Measurements from ENCODE around the gene FAM43A. TPM values are rescaled to one million over a fixed set of nuclear protein-coding genes. Genes with fewer than 3 reads are reported as not detected.

The FAM43A gene
- total RNA-seq, 1 donor from 2014 or later, result 27.2 TPM

DNA sequence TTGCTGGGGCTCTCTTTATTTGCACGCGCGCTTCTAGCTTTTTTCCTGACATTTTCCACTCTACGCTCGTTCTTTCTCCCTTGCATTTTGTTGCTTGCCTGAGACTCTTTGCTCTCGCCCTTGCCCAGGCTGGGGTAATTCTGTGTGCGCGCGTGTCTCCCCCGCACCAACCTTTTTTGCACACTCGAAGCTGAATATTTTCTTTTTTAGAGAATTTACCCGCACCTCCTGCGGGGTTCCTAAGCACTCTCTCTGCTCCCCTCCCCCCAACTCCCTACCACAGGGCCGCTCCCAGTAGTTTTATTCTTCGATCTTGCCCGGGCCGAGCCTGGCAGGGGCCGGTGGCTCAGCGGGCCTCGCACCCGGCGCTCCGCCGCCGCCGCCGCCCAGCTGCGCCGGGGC is 732 bp downstream of the FAM43A start:
- no peak for DNase-seq

DNA sequence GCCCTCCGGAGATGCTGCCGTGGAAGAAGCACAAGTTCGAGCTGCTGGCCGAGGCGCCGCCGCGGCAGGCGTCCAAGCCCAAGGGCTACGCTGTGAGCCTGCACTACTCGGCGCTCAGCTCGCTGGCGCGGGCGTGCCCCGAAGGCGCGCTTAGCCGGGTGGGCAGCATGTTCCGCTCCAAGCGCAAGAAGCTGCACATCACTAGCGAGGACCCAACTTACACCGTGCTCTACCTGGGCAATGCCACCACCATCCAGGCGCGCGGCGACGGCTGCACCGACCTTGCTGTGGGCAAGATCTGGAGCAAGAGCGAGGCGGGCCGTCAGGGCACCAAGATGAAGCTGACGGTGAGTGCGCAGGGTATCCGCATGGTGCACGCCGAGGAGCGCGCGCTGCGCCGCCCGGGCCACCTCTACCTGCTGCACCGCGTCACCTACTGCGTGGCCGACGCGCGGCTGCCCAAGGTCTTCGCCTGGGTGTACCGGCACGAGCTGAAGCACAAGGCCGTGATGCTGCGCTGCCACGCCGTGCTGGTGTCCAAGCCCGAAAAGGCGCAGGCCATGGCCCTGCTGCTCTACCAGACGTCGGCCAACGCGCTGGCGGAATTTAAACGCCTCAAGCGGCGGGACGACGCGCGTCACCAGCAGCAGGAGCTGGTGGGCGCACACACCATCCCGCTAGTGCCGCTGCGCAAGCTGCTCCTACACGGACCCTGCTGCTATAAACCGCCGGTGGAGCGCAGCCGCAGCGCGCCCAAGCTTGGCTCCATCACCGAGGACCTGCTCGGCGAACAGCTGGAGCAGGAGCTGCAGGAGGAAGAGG is 1.3 kb downstream of the FAM43A start:
- ChIA-PET CTCF (interaction anchor here (0.9 to 8.0 kb wide), 21 partner anchors 10 to 855 kb away, joined by 3 to 176 read pairs (median 5); partner anchors contain the start of genes LSG1, PPP1R2 and XXYLT1), POLR2A (interaction anchor here (0.6 to 7.9 kb wide), 49 partner anchors 9 to 1221 kb away, joined by 3 to 127 read pairs (median 4); partner anchors contain the start of genes ACAP2, LSG1, PPP1R2 and TNK2)
- DNase-seq (peak; percentile 55), ATAC-seq (ENCODE audit: low read depth) (no peak)
- H3K36me3 Mint-ChIP-seq (ENCODE audit: low read depth), result peaks cover 20% of the 10 kb centered on the region
- H3K9me3 Mint-ChIP-seq, result no peaks in the 10 kb centered on the region
- peaks cover 78% of the 10 kb centered on the region for H3K4me1 Mint-ChIP-seq
- no peaks in the 10 kb centered on the region for H3K27me3 Mint-ChIP-seq
- intact Hi-C loops (cut with micrococcal nuclease), result loop anchor here (2.0 to 10.0 kb wide), 5 partner anchors 14 to 1948 kb away; partner anchors contain the start of genes ACAP2, LSG1, NRROS and TNK2
- TF ChIP-seq, protein P1, sequence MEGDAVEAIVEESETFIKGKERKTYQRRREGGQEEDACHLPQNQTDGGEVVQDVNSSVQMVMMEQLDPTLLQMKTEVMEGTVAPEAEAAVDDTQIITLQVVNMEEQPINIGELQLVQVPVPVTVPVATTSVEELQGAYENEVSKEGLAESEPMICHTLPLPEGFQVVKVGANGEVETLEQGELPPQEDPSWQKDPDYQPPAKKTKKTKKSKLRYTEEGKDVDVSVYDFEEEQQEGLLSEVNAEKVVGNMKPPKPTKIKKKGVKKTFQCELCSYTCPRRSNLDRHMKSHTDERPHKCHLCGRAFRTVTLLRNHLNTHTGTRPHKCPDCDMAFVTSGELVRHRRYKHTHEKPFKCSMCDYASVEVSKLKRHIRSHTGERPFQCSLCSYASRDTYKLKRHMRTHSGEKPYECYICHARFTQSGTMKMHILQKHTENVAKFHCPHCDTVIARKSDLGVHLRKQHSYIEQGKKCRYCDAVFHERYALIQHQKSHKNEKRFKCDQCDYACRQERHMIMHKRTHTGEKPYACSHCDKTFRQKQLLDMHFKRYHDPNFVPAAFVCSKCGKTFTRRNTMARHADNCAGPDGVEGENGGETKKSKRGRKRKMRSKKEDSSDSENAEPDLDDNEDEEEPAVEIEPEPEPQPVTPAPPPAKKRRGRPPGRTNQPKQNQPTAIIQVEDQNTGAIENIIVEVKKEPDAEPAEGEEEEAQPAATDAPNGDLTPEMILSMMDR (IDR thresholded peaks at IDR 0.05), result no peak
- peak overlapping the region; percentile 93 for H3K27ac Mint-ChIP-seq
- peak overlapping the region; percentile 91 for H3K4me3 Mint-ChIP-seq

More for the DNA sequence above, 732 bp downstream of the FAM43A start:
- ChIA-PET POLR2A (interaction anchor here (0.8 to 7.9 kb wide), 28 partner anchors 10 to 1221 kb away, joined by 3 to 127 read pairs (median 10); partner anchors contain the start of genes ACAP2, LSG1, PPP1R2 and TNK2), CTCF (interaction anchor here (0.7 to 8.0 kb wide), 9 partner anchors 14 to 715 kb away, joined by 3 to 176 read pairs (median 12); partner anchors contain the start of genes LSG1 and XXYLT1)
- intact Hi-C loops (cut with micrococcal nuclease), result loop anchor here (2.0 to 10.0 kb wide), 5 partner anchors 14 to 1948 kb away; partner anchors contain the start of genes ACAP2, LSG1, NRROS and TNK2
- peaks cover 71% of the 10 kb centered on the region for H3K4me1 Mint-ChIP-seq
- H3K9me3 Mint-ChIP-seq, result no peaks in the 10 kb centered on the region
- peaks cover 20% of the 10 kb centered on the region for H3K36me3 Mint-ChIP-seq (ENCODE audit: low read depth)
- peak overlapping the region; percentile 91 for H3K4me3 Mint-ChIP-seq
- no peak for ATAC-seq (ENCODE audit: low read depth)
- no peaks in the 10 kb centered on the region for H3K27me3 Mint-ChIP-seq
- peak overlapping the region; percentile 93 for H3K27ac Mint-ChIP-seq
- TF ChIP-seq, protein P1 (IDR thresholded peaks at IDR 0.05), result no peak

DNA sequence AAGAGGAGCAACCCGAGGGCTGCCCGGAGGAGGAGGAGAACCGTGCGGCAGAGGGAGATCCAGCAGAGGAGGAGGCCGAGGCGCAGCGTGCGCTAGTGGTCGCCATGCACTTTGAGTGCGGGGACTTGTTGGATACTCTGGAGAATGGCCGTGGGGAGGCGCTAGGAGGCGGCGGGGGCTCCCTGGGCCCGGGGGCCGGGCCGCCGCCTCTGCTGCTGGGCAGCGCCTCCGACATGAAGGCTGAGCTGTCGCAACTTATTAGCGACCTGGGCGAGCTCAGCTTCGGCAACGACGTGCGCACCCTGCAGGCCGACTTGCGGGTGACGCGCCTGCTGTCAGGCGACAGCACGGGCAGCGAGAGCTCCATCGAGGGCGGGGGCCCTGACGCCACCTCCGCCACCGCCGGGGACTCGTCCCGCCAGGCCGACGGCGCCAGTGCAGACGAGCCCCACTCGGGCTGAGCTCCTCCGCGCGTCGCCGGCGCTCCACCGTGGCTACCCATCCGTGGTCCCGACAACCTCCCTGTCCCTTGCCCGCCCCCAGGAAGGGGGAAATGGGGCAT is 2.0 kb downstream of the FAM43A start:
- TF ChIP-seq, protein P1 (IDR thresholded peaks at IDR 0.05), result no peak
- POLR2A ChIA-PET, result interaction anchor here (0.6 to 7.9 kb wide), 49 partner anchors 9 to 1424 kb away, joined by 3 to 127 read pairs (median 5); partner anchors contain the start of genes ACAP2, LSG1, PPP1R2 and TNK2
- H3K36me3 Mint-ChIP-seq (ENCODE audit: low read depth), result peaks cover 20% of the 10 kb centered on the region
- peaks cover 79% of the 10 kb centered on the region for H3K4me1 Mint-ChIP-seq
- ATAC-seq (ENCODE audit: low read depth), result peak; percentile 55
- no peaks in the 10 kb centered on the region for H3K9me3 Mint-ChIP-seq
- intact Hi-C loops (cut with micrococcal nuclease), result loop anchor here (1.0 to 10.0 kb wide), 8 partner anchors 15 to 1947 kb away; partner anchors contain the start of genes ACAP2, LSG1, NRROS and TNK2
- H3K27me3 Mint-ChIP-seq, result no peaks in the 10 kb centered on the region
- DNase-seq, result peak; percentile 78
- H3K27ac Mint-ChIP-seq, result peak overlapping the region; percentile 93
- H3K4me3 Mint-ChIP-seq, result peak overlapping the region; percentile 91
- CTCF ChIA-PET, result interaction anchor here (0.7 to 8.0 kb wide), 21 partner anchors 9 to 854 kb away, joined by 3 to 176 read pairs (median 5); partner anchors contain the start of genes LSG1, PPP1R2 and XXYLT1

DNA sequence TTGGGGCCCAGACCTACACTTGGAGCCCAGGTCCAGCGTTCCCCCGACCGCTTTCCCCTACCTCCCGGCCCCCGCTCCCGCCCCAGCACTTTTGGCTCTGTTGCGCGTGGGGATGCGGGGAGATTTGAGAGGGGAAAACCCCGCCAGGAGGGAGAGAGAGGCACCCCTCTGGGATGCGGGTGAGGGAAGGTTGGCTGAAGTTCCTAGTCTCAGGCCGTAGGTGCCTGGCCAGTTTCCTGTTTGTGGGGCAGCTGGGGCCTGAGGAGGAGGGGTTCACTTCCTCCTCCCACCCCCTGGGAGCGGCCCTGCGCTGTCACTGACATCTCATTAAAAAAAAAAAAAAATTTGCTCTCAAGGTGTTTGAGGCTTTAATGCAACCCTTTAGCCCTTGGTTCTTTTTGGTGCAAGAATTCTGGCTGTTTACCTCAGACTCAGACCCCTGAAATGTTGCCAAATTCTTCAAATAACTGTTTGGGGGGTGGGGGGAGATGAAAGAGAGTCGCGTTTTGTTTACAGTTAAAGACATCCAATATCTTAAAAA is 2.6 kb downstream of the FAM43A start:
- POLR2A ChIA-PET, result interaction anchor here (0.7 to 7.9 kb wide), 42 partner anchors 8 to 1424 kb away, joined by 3 to 127 read pairs (median 5); partner anchors contain the start of genes LSG1, PPP1R2 and XXYLT1
- peaks cover 79% of the 10 kb centered on the region for H3K4me1 Mint-ChIP-seq
- ATAC-seq (ENCODE audit: low read depth) (peak; percentile 43), DNase-seq (no peak)
- H3K36me3 Mint-ChIP-seq (ENCODE audit: low read depth), result peaks cover 20% of the 10 kb centered on the region
- CTCF ChIA-PET, result interaction anchor here (0.7 to 8.0 kb wide), 18 partner anchors 16 to 854 kb away, joined by 3 to 176 read pairs (median 5); partner anchors contain the start of genes LSG1, PPP1R2 and XXYLT1
- peak overlapping the region; percentile 92 for H3K27ac Mint-ChIP-seq
- no peaks in the 10 kb centered on the region for H3K9me3 Mint-ChIP-seq
- intact Hi-C loops (cut with micrococcal nuclease), result loop anchor here (1.0 to 10.0 kb wide), 6 partner anchors 81 to 1947 kb away; partner anchors contain the start of genes ACAP2, NRROS and TNK2
- no peaks in the 10 kb centered on the region for H3K27me3 Mint-ChIP-seq
- TF ChIP-seq, protein P1 (IDR thresholded peaks at IDR 0.05), result no peak
- peak overlapping the region; percentile 91 for H3K4me3 Mint-ChIP-seq
